ENCODE measurements around the gene SMARCC2. TPM values are rescaled to one million over a fixed set of nuclear protein-coding genes. Genes with fewer than 3 reads are reported as not detected.
A peak's percentile ranks its signal among the peaks of the same experiment; 100 is the strongest.

SMARCC2 gene
- total RNA-seq, 2 donors from 2014 or later = 80.1 to 84.2 TPM

DNA sequence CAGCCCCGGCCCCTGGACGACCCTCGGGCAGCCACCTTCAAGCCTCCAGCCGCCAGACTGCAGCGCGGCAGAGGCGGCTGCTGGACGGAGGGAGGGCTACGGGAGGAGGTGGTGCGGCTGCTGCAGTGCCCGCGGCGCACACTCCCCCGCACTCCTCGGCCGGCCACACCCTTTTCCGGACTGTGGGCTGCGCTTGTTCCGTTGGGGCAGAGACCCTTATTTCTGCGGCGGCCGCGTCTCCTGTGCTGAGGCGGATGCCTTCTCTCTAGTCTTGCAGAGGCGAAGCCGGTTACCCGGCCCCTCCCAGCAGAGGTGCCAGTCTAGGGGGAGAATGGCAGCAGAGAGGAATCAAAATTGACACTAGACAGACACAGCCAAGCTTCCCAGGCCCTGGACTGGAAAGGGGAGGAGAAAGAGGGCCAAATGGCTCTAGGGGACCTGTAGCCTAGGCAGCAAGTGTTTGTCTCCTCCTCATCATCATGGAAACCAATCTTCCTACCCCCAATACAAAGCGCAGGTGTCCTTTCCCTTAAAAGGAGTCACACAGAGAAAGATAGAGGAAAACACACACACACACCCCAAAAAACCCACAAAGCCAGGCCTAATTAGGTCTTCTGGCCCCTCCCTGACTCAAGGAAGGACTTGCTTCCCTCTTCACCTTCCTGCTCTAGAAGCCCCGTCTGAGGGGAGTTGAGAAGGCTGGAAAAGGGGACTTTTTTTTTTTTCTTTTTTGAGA is 59.9 kb downstream of the SMARCC2 start:
- TF ChIP-seq, protein P1, sequence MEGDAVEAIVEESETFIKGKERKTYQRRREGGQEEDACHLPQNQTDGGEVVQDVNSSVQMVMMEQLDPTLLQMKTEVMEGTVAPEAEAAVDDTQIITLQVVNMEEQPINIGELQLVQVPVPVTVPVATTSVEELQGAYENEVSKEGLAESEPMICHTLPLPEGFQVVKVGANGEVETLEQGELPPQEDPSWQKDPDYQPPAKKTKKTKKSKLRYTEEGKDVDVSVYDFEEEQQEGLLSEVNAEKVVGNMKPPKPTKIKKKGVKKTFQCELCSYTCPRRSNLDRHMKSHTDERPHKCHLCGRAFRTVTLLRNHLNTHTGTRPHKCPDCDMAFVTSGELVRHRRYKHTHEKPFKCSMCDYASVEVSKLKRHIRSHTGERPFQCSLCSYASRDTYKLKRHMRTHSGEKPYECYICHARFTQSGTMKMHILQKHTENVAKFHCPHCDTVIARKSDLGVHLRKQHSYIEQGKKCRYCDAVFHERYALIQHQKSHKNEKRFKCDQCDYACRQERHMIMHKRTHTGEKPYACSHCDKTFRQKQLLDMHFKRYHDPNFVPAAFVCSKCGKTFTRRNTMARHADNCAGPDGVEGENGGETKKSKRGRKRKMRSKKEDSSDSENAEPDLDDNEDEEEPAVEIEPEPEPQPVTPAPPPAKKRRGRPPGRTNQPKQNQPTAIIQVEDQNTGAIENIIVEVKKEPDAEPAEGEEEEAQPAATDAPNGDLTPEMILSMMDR (IDR thresholded peaks at IDR 0.05) = no peak
- peak; percentile 74 for DNase-seq

DNA sequence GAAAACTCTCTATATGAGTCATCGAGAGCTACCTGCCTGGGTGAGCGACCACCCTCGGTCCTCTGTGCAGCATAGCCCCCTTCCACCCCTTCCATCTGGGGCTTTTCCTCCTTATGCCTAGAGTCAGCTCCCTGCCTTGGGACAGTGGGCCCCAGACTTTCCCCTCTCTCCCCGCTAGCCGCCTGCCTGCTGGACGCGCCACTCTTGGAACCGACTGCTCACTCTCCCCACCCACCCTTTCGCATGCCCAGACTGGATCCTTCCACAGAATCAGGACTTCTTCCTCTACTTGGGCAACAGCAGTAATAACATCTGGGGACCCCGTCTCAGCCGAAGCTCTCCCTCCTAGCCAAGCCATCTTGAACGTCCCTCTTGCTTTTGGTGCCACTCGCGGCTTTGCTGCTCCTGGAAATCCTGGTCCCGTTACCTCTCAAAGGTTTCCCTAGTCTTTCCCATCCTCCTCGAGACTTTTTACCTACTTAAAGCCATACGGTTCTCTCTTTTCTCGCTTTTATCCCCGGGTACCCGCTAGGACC is 60.5 kb downstream of the SMARCC2 start:
- TF ChIP-seq, protein P1 (IDR thresholded peaks at IDR 0.05) = no peak
- intact Hi-C loops (cut with DNase I) = loop anchor here (5.0 kb wide), 1 partner anchor 34 kb away; no protein-coding TSS in a partner anchor
- H3K4me1 ChIP-seq = peaks cover 14% of the 10 kb centered on the region

More for the DNA sequence above, 59.9 kb downstream of the SMARCC2 start:
- intact Hi-C loops (cut with DNase I) = loop anchor here (5.0 kb wide), 1 partner anchor 33 kb away; no protein-coding TSS in a partner anchor
- Histone ChIP-seq H3K36me3 (peaks cover 5% of the 10 kb centered on the region), H3K4me1 (peaks cover 14% of the 10 kb centered on the region), H3K9me3 (no peaks in the 10 kb centered on the region), H3K9ac (ENCODE audit: low read depth in 2 of 2, low read length in 2 of 2) (peak overlapping the region; percentile 95 to 100), H3K27ac (peak overlapping the region; percentile 77), H3K4me3 (peak overlapping the region; percentile 90), H3K27me3 (no peaks in the 10 kb centered on the region)

DNA sequence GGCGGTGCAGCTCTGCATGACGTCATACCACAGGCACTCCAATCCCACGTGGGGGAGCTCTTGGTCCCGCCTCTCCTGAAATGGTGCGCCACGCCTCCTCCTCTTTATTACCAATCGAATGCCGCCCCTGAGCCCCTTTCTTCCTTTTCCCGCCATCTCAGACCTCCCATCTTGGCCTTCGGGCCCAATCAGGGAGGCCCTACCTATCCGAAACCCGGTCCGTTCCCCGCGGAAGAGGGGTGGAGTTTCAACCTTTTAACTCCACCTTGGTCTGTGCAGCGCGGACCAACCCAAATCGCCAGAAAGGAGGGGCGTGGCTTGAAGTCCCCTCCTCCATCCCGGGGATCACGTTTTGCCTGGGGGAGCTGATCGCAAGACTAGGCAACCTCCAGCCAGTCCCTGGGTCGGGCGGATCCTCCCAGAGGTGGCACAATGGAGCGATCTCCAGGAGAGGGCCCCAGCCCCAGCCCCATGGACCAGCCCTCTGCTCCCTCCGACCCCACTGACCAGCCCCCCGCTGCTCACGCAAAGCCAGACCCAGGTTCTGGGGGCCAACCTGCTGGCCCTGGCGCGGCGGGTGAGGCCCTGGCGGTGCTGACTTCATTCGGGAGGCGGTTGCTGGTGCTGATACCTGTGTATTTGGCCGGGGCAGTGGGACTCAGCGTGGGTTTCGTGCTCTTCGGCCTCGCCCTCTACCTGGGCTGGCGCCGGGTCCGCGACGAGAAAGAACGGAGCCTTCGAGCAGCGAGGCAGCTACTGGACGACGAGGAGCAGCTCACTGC is 61.2 kb downstream of the SMARCC2 start, which contains the start of gene ESYT1:
Gene ESYT1 (plus strand): TSS at position 380 of the 782 bp plus-strand sequence. CDS start 53 bp downstream, at position 433.
- peak within 1 kb of the TSS; percentile 90 for H3K4me3 ChIP-seq
- DNase-seq = peak; percentile 99
- H3K9ac ChIP-seq (ENCODE audit: low read depth in 2 of 2, low read length in 2 of 2) = peak within 1 kb of the TSS; percentile 95 to 100
- H3K36me3 ChIP-seq = no peaks in the 10 kb centered on the region
- no peaks in the 10 kb centered on the region for H3K27me3 ChIP-seq
- intact Hi-C loops (cut with DNase I) = loop anchor here (5.0 kb wide), 1 partner anchor 34 kb away; no protein-coding TSS in a partner anchor
- TF ChIP-seq, protein P1 (IDR thresholded peaks at IDR 0.05) = no peak
- H3K9me3 ChIP-seq = no peaks in the 10 kb centered on the region
- H3K27ac ChIP-seq = peak within 1 kb of the TSS; percentile 81
- H3K4me1 ChIP-seq = peaks cover 14% of the 10 kb centered on the region

More for the DNA sequence above, 60.5 kb downstream of the SMARCC2 start:
- H3K27me3 ChIP-seq = no peaks in the 10 kb centered on the region
- H3K4me3 ChIP-seq = peak overlapping the region; percentile 90
- H3K27ac ChIP-seq = peak overlapping the region; percentile 77
- H3K9me3 ChIP-seq = no peaks in the 10 kb centered on the region
- peak overlapping the region; percentile 95 to 100 for H3K9ac ChIP-seq (ENCODE audit: low read depth in 2 of 2, low read length in 2 of 2)
- peak; percentile 44 for DNase-seq
- no peaks in the 10 kb centered on the region for H3K36me3 ChIP-seq

DNA sequence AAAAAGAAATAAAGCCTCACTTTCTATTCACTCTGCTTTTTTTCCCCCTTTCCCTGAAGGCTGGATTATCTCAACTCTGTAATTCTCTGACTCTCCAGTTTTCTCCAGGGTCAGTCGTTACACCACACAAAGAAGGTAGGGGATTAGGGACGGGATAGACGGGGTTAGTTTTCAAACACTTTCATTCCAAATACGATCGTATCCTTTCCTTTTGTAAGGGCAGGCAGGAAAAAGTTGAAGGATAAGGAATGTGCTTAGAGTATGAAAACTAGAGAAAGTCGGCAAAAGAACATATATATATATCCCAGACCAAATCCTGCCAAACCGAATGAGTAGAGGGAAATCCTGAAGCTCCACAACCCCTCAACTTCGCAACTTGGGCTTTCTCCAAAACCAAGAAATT is 61.8 kb downstream of the SMARCC2 start:
- TF ChIP-seq, protein P1 (IDR thresholded peaks at IDR 0.05) = no peak
- no peak for DNase-seq
- Histone ChIP-seq H3K4me3 (peak overlapping the region; percentile 90), H3K27ac (peak overlapping the region; percentile 81), H3K9ac (ENCODE audit: low read depth in 2 of 2, low read length in 2 of 2) (peak overlapping the region; percentile 38 to 100), H3K9me3 (no peaks in the 10 kb centered on the region), H3K27me3 (no peaks in the 10 kb centered on the region), H3K36me3 (no peaks in the 10 kb centered on the region), H3K4me1 (peaks cover 14% of the 10 kb centered on the region)
- intact Hi-C loops (cut with DNase I) = loop anchor here (5.0 kb wide), 1 partner anchor 35 kb away; no protein-coding TSS in a partner anchor

DNA sequence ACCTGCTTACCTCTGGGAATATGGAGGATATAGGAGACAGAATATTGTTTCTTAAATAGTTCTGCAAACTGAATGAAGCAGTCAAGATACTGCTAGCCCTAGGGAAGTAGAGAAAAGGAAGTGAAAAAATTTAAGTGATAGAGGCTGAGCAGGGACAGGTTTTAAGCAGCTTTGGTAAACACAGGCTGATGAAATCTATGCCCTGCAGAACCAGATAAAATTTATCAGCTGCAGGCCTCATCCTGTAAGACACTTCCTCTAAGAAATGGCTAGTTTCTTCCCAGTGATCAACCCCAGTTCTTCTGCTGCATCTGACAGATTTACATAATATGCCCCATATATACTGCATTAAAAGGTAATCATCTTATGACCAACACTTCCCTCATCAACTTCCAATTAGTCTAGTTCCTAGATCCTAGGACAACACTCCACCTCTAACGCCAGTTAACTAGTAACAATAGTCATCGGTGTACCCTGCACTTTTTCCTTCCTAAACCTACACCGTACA is 62.5 kb downstream of the SMARCC2 start:
- Histone ChIP-seq H3K4me3 (no peak overlapping the region), H3K4me1 (peaks cover 14% of the 10 kb centered on the region), H3K9ac (ENCODE audit: low read depth in 2 of 2, low read length in 2 of 2) (peak overlapping the region; percentile 38 to 100), H3K27me3 (no peaks in the 10 kb centered on the region), H3K9me3 (no peaks in the 10 kb centered on the region), H3K36me3 (no peaks in the 10 kb centered on the region), H3K27ac (peak overlapping the region; percentile 81)
- intact Hi-C loops (cut with DNase I) = loop anchor here (5.0 kb wide), 1 partner anchor 36 kb away; no protein-coding TSS in a partner anchor
- TF ChIP-seq, protein P1 (IDR thresholded peaks at IDR 0.05) = no peak
- DNase-seq = no peak
